ENCODE data around the gene NRCAM. TPM values are rescaled to one million over a fixed set of nuclear protein-coding genes. Genes with fewer than 3 reads are reported as not detected.
A peak's percentile ranks its signal among the peaks of the same experiment; 100 is the strongest.

Gene NRCAM
- total RNA-seq, 1 donor, result 1.3 TPM

GRCh38 chr7:108134486-108134885, 321.8 kb downstream of the NRCAM start:
- TF ChIP-seq CTCF (IDR thresholded peaks at IDR 0.05; ENCODE audit: insufficient read depth, low read depth, low read length), result no peak
- no peak for DNase-seq (ENCODE audit: low read depth)

GRCh38 chr7:108132551-108133265, 323.5 kb downstream of the NRCAM start:
- DNase-seq (ENCODE audit: low read depth), result no peak
- no peak overlapping the region for H3K4me3 ChIP-seq (ENCODE audit: low read depth, low read length)
- TF ChIP-seq CTCF (IDR thresholded peaks at IDR 0.05; ENCODE audit: insufficient read depth, low read depth, low read length), result no peak

More at GRCh38 chr7:108134486-108134885, 321.8 kb downstream of the NRCAM start:
- no peak overlapping the region for H3K4me3 ChIP-seq (ENCODE audit: low read depth, low read length)

DNA sequence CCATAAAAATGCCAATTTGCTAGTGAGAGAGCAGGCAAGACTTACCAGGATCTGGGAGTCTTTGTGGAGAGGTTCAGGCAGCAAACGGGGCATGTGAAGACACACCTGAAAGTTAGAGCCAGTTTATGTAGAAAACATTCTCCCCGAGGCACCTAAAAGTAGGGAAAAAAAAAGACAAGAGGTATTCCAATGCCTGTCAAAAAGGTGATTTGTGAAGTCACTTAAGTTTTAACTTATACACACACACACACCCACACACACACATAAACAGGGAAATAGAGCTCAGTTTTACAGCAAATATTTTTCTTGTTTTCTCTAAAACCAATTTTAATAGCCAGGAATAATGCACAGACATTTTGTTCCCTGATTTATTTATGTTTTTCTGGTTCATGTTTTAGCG, 326.0 kb downstream of the NRCAM start, which contains the start of gene LAMB4:
Gene LAMB4, minus strand, starts transcription at position 101 of the 400 bp plus-strand sequence. CDS start 7,197 bp downstream, outside the sequence.
- no peak for DNase-seq (ENCODE audit: low read depth)
- no peak for TF ChIP-seq CTCF (IDR thresholded peaks at IDR 0.05; ENCODE audit: insufficient read depth, low read depth, low read length)
- H3K4me3 ChIP-seq (ENCODE audit: low read depth, low read length), result no peak within 1 kb of the TSS

GRCh38 chr7:108129018-108129965, 326.9 kb downstream of the NRCAM start:
- DNase-seq (ENCODE audit: low read depth), result peak; percentile 29
- no peak for TF ChIP-seq CTCF (IDR thresholded peaks at IDR 0.05; ENCODE audit: insufficient read depth, low read depth, low read length)
- H3K4me3 ChIP-seq (ENCODE audit: low read depth, low read length), result no peak overlapping the region

- TF ChIP-seq CTCF (IDR thresholded peaks at IDR 0.05; ENCODE audit: insufficient read depth, low read depth, low read length), result no peak
- H3K4me3 ChIP-seq (ENCODE audit: low read depth, low read length), result no peak overlapping the region
- DNase-seq (ENCODE audit: low read depth), result no peak
Observed at GRCh38 chr7:108128514-108128913, 327.7 kb downstream of the NRCAM start.

DNA sequence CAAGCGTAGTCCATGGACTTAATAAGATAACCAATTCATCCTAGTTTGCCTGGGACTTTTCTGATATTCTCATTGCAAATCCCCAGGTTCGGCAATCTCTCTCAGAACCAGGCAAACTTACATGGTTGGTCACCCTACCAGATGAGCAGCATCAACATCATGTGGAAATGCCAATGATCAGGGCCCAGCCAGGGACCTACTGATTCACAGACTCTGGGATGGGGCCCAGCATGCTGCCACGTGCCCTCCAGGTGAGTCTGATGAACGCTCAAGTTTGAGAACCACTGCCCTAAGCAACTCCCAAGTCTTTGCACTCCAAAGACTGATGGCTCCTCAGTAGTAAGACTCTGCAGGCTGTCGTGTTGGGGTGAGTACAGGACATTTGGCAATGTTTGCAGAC, 328.8 kb downstream of the NRCAM start:
- H3K4me3 ChIP-seq (ENCODE audit: low read depth, low read length), result no peak overlapping the region
- DNase-seq (ENCODE audit: low read depth), result no peak
- TF ChIP-seq CTCF (IDR thresholded peaks at IDR 0.05; ENCODE audit: insufficient read depth, low read depth, low read length), result no peak
